ENCODE measurements around the gene PRX.
"Not testable (repeated sequence)": the region's sequence is repeated elsewhere in the genome, so short reads cannot be mapped to it uniquely, and the experiment has no call there.

Gene PRX

GRCh38 chr19:40389404-40390083 is 23.6 kb downstream of the PRX start:
- DNase-seq (ENCODE audit: low read depth, low spot score) = no peak

DNA sequence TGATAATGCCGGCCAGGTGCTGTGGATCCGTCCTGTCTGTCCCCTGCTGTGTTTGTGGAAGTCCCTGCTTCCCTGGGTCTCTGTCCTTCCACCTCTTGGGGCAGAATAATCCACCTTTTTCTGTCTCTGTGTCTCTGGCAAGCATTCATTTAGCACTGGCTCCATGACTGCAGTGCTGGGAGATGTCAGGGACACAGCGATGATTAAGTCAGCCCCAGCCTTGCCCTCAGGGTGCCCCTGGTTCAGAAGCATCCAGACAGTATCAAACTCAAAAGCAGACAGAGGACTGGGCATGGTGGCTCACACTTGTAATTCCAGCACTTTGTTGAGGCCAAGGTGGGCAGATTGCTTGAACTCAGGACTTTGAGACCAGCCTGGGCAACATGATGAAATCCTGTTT is 24.7 kb downstream of the PRX start:
- no peak for DNase-seq (ENCODE audit: low read depth, low spot score)

GRCh38 chr19:40387155-40387554 is 26.0 kb downstream of the PRX start:
- no peak for DNase-seq (ENCODE audit: low read depth, low spot score)

DNA sequence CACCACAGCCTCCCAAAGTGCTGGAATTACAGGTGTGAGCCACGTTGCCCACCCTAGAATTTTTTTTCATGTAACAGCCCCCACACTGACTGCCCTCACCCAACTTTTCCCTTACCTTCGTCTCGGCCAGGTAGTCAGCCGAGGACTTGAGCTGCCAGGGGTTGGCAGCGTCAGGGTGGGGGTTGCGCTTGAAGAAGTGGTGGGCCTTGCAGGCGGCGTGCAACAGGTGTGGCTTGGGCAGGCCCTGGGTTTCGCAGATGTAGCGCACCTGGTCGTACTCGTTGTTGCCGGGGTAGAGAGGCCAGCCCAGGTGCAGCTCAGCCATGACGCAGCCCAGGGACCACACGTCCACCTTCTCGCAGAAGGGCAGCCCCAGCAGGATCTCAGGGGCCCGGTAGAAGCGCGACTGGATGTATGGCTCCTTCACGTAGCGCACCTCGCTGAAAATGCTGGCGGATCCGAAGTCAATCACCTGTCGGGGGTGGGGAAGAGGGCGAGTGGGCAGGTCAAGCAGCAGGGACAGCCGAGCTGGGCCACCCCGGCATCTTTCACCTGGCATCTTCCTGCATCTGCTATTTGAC is 29.4 kb downstream of the PRX start:
- no peak for DNase-seq (ENCODE audit: low read depth, low spot score)

DNA sequence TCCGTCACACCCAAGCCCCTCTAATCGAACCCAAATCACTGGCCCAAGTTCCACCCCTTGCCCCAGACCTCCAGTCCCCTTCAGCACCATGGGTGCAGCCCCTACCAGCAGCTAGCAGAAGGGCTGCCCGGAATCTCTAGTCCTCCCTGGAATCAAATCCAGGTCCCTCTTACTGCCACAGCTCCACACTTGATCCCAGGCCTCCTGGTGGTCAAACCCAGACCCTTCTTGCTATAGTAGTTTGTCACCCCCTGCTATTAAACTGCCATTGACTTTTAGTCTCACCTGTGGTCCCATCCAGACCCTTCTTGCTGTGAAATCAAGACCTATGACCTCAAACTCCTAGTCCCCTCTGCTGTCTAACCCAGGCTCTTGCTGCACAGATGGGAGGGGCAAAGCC is 31.9 kb downstream of the PRX start:
- peak; percentile 41 for DNase-seq (ENCODE audit: low read depth, low spot score)

GRCh38 chr19:40380199-40381037 is 32.8 kb downstream of the PRX start:
- no peak for DNase-seq (ENCODE audit: low read depth, low spot score)

DNA sequence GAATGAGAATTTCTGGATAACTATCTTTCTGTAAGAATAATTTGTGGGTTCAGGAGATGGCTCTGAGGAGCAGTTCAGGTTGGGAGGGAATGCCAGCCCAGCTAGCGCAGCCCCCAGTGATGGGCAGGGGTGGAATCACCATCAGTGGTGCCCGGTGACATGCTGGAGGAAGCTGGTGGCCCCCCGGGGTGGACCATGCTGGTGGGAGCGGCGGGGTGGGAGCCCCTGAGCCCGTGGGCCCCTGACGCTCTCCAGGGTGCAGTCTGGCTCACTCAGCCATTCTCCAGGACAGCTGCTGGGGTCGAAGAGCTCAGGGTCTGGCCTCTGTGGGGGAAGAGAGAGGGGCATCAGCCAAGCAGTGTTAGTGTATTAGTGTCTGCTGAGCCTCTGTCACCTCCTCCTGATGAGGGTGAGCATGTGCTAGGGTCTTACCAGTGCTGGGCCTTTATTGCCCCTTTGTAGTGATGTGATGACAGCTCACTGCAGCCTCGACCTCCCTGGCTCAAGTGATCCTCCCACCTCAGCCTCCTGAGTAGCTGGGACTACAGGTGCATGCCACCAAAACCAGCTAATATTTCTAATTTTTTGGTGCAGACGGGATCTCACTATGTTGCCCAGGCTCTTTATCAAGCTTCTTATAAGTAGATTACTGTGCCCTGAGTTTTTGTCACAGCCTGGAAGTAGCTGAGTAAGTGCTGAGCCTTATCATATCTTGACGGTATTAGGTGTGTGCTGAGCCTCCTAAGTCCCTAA is 33.6 kb downstream of the PRX start:
- no peak for DNase-seq (ENCODE audit: low read depth, low spot score)

- DNase-seq (ENCODE audit: low read depth, low spot score) = no peak
Measured at GRCh38 chr19:40378509-40378908, 34.7 kb downstream of the PRX start.

- no peak for DNase-seq (ENCODE audit: low read depth, low spot score)
Measured at GRCh38 chr19:40377876-40378385, 35.2 kb downstream of the PRX start.

DNA sequence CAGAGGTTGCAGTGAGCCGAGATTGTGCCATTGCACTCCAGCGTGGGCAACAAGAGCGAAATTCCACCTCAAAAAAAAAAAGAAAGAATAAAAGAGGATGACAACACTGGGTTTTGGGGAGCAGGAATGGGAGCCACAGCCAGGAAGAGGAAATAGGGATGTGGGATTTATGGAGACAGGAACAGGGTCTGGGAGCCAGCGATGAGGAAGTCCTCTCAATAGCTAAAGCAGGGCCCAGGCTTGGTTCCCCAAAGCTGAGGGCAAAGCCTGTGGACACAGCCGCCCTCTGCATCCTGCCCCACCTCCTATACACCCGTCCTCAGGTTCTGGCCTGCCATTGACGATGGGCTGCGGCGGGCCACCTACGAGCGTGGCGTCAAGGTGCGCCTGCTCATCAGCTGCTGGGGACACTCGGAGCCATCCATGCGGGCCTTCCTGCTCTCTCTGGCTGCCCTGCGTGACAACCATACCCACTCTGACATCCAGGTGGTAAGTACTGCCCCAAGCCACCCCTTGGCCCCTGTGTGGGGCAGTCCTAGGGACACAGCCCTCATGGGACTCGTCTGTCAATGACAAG is 36.8 kb downstream of the PRX start:
- DNase-seq (ENCODE audit: low read depth, low spot score) = no peak

DNA sequence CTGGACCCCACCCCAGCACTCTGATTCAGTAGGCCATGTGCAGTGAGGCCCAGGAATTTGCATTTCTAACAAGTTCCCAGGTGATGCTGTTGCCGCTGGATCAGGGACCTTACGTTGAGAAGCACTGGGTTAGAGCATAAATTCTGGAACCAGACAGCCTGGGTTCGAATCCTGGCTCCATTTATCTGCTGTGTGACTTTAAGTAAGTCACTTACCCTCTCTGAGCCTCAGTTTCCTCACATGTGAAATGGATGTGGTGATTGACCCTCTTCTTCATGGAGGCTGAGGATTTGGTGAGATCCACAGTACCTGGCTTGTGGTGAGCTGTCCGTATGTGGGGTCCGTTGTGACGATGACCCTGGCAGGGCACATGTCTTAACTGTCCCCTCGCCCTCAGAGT is 39.1 kb downstream of the PRX start:
- no peak for DNase-seq (ENCODE audit: low read depth, low spot score)

DNA sequence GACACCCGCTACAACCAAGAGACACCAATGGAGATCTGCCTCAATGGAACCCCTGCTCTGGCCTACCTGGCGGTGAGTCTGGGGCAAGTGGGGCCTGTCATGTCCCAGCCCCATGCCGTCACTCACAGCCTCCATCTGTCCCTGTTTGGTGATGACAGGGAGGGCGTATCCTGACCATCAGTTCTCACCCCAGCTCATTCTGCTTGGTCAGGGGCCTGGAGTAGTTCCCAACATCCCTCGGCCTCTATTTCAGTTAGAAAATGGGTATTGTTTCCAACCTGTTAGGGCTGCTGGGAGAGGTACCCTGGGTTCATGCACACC is 41.4 kb downstream of the PRX start:
- no peak for DNase-seq (ENCODE audit: low read depth, low spot score)

GRCh38 chr19:40370997-40371801 is 42.0 kb downstream of the PRX start:
- no peak for DNase-seq (ENCODE audit: low read depth, low spot score)

DNA sequence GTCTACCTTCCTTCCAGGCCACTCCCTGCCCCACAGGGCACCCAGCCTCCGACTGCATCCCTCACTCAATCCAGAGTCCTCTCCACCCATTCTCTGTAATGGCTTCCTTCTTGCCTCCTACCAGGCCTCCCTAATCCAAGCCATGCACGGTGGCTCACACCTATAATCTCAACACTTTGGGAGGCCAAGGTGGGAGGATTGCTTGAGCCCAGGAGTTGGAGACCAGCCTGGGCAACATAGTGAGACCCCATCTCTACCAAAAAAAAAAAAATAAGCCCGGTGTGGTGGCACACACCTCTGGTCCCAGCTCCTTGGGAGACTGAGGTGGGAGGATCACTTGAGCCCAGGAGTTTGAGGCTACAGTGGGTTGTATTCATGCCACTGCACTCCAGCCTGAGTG is 42.9 kb downstream of the PRX start:
- not testable (repeated sequence) for DNase-seq (ENCODE audit: low read depth, low spot score)

- DNase-seq (ENCODE audit: low read depth, low spot score) = no peak
Measured at GRCh38 chr19:40369797-40370196, 43.4 kb downstream of the PRX start.

GRCh38 chr19:40367577-40368434 is 45.4 kb downstream of the PRX start:
- no peak for DNase-seq (ENCODE audit: low read depth, low spot score)

- peak; percentile 95 for DNase-seq (ENCODE audit: low read depth, low spot score)
Measured at GRCh38 chr19:40366697-40367561, 46.2 kb downstream of the PRX start.

GRCh38 chr19:40365613-40366401 is 47.4 kb downstream of the PRX start:
- DNase-seq (ENCODE audit: low read depth, low spot score) = peak; percentile 81
